Measurements from ENCODE around the gene SERPIND1. TPM values are rescaled to one million over a fixed set of nuclear protein-coding genes. Genes with fewer than 3 reads are reported as not detected.

The SERPIND1 gene
- total and polyA plus RNA-seq, 10 of the 15 experiments (the other 5 are each of a cell fraction or from before 2014, with no cell fraction given): 0.08 to 0.85 (median 0.38) TPM; not detected in 1

DNA sequence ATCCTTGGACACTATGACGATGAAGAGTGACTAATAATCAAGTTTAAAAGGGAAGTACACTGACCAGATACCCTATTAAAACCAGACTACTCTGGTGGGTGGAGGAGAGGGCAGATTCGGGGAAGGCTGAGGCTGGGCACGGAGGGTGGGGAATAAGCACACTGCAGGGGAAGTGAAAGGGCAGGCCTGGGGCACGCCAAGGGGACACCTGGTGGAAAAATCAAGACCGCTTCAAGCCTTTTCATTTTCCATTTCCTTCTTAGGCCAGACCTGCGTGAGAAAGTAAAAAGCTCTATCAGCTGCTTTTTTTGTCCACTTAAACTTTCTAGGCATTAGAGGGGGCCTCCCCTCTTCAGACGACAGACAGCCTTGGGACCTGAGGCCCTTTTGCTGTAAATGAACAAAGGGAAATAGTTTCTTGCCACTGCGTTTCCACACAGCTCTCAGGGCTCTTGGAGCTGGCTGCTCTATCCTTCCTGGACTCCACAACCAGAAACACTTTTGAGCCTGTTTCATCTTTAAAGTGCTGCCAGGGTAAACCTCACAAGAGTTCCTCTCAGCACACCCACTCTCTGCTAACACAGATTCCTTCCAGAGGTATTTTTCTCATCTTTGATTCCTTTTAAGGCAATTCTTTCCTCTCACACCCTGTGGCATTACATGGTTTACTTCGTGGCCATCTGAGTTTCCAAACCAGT, 25.0 kb upstream of the SERPIND1 start (continued):
- TF ChIP-seq, protein P1, sequence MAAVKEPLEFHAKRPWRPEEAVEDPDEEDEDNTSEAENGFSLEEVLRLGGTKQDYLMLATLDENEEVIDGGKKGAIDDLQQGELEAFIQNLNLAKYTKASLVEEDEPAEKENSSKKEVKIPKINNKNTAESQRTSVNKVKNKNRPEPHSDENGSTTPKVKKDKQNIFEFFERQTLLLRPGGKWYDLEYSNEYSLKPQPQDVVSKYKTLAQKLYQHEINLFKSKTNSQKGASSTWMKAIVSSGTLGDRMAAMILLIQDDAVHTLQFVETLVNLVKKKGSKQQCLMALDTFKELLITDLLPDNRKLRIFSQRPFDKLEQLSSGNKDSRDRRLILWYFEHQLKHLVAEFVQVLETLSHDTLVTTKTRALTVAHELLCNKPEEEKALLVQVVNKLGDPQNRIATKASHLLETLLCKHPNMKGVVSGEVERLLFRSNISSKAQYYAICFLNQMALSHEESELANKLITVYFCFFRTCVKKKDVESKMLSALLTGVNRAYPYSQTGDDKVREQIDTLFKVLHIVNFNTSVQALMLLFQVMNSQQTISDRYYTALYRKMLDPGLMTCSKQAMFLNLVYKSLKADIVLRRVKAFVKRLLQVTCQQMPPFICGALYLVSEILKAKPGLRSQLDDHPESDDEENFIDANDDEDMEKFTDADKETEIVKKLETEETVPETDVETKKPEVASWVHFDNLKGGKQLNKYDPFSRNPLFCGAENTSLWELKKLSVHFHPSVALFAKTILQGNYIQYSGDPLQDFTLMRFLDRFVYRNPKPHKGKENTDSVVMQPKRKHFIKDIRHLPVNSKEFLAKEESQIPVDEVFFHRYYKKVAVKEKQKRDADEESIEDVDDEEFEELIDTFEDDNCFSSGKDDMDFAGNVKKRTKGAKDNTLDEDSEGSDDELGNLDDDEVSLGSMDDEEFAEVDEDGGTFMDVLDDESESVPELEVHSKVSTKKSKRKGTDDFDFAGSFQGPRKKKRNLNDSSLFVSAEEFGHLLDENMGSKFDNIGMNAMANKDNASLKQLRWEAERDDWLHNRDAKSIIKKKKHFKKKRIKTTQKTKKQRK (IDR thresholded peaks at IDR 0.05; ENCODE audit: low read depth, low read length): no peak
- TF ChIP-seq MTA2 (IDR thresholded peaks at IDR 0.05; ENCODE audit: low read depth) (peak; percentile 77), MEF2B (IDR thresholded peaks at IDR 0.05; ENCODE audit: partially characterized antibody, poor library complexity, severe bottlenecking) (peak; percentile 52), FOXM1 (IDR thresholded peaks at IDR 0.05; ENCODE audit: low read depth, low read length) (peak; percentile 63; the same call in 1 of the 2 replicates), ZBED1 (IDR thresholded peaks at IDR 0.05; ENCODE audit: borderline replicate concordance) (no peak), PML (IDR thresholded peaks at IDR 0.05; ENCODE audit: low read length) (no peak), CHD1 (IDR thresholded peaks at IDR 0.05; ENCODE audit: low read depth, low read length) (no peak), NR2C1 (IDR thresholded peaks at IDR 0.05) (no peak), HDAC6 (IDR thresholded peaks at IDR 0.05; ENCODE audit: unreplicated experiment) (no peak), ESRRA (IDR thresholded peaks at IDR 0.05; ENCODE audit: low read length) (no peak)
- TF ChIP-seq, protein P2, sequence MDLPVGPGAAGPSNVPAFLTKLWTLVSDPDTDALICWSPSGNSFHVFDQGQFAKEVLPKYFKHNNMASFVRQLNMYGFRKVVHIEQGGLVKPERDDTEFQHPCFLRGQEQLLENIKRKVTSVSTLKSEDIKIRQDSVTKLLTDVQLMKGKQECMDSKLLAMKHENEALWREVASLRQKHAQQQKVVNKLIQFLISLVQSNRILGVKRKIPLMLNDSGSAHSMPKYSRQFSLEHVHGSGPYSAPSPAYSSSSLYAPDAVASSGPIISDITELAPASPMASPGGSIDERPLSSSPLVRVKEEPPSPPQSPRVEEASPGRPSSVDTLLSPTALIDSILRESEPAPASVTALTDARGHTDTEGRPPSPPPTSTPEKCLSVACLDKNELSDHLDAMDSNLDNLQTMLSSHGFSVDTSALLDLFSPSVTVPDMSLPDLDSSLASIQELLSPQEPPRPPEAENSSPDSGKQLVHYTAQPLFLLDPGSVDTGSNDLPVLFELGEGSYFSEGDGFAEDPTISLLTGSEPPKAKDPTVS (IDR thresholded peaks at IDR 0.05; ENCODE audit: low read depth, low read length): no peak
- TF ChIP-seq, protein P3, sequence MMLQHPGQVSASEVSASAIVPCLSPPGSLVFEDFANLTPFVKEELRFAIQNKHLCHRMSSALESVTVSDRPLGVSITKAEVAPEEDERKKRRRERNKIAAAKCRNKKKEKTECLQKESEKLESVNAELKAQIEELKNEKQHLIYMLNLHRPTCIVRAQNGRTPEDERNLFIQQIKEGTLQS (IDR thresholded peaks at IDR 0.05; ENCODE audit: borderline replicate concordance, extremely low read depth, low read depth, low read length): no peak
- TF ChIP-seq, protein P4, sequence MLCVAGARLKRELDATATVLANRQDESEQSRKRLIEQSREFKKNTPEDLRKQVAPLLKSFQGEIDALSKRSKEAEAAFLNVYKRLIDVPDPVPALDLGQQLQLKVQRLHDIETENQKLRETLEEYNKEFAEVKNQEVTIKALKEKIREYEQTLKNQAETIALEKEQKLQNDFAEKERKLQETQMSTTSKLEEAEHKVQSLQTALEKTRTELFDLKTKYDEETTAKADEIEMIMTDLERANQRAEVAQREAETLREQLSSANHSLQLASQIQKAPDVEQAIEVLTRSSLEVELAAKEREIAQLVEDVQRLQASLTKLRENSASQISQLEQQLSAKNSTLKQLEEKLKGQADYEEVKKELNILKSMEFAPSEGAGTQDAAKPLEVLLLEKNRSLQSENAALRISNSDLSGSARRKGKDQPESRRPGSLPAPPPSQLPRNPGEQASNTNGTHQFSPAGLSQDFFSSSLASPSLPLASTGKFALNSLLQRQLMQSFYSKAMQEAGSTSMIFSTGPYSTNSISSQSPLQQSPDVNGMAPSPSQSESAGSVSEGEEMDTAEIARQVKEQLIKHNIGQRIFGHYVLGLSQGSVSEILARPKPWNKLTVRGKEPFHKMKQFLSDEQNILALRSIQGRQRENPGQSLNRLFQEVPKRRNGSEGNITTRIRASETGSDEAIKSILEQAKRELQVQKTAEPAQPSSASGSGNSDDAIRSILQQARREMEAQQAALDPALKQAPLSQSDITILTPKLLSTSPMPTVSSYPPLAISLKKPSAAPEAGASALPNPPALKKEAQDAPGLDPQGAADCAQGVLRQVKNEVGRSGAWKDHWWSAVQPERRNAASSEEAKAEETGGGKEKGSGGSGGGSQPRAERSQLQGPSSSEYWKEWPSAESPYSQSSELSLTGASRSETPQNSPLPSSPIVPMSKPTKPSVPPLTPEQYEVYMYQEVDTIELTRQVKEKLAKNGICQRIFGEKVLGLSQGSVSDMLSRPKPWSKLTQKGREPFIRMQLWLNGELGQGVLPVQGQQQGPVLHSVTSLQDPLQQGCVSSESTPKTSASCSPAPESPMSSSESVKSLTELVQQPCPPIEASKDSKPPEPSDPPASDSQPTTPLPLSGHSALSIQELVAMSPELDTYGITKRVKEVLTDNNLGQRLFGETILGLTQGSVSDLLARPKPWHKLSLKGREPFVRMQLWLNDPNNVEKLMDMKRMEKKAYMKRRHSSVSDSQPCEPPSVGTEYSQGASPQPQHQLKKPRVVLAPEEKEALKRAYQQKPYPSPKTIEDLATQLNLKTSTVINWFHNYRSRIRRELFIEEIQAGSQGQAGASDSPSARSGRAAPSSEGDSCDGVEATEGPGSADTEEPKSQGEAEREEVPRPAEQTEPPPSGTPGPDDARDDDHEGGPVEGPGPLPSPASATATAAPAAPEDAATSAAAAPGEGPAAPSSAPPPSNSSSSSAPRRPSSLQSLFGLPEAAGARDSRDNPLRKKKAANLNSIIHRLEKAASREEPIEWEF (IDR thresholded peaks at IDR 0.05; ENCODE audit: insufficient replicate concordance, low read depth, low read length): peak; percentile 60
- TF ChIP-seq, protein P5, sequence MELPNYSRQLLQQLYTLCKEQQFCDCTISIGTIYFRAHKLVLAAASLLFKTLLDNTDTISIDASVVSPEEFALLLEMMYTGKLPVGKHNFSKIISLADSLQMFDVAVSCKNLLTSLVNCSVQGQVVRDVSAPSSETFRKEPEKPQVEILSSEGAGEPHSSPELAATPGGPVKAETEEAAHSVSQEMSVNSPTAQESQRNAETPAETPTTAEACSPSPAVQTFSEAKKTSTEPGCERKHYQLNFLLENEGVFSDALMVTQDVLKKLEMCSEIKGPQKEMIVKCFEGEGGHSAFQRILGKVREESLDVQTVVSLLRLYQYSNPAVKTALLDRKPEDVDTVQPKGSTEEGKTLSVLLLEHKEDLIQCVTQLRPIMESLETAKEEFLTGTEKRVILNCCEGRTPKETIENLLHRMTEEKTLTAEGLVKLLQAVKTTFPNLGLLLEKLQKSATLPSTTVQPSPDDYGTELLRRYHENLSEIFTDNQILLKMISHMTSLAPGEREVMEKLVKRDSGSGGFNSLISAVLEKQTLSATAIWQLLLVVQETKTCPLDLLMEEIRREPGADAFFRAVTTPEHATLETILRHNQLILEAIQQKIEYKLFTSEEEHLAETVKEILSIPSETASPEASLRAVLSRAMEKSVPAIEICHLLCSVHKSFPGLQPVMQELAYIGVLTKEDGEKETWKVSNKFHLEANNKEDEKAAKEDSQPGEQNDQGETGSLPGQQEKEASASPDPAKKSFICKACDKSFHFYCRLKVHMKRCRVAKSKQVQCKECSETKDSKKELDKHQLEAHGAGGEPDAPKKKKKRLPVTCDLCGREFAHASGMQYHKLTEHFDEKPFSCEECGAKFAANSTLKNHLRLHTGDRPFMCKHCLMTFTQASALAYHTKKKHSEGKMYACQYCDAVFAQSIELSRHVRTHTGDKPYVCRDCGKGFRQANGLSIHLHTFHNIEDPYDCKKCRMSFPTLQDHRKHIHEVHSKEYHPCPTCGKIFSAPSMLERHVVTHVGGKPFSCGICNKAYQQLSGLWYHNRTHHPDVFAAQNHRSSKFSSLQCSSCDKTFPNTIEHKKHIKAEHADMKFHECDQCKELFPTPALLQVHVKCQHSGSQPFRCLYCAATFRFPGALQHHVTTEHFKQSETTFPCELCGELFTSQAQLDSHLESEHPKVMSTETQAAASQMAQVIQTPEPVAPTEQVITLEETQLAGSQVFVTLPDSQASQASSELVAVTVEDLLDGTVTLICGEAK (IDR thresholded peaks at IDR 0.05; ENCODE audit: borderline replicate concordance): no peak

Data from GM12878 (cell line).